ENCODE data around the gene LRMDA. TPM values are rescaled to one million over a fixed set of nuclear protein-coding genes. Genes with fewer than 3 reads are reported as not detected.

The LRMDA gene
- total and polyA plus RNA-seq, 2 of the 13 experiments (the other 11 are each of a cell fraction or from before 2014, with no cell fraction given), result 13.4 to 22.0 TPM

DNA sequence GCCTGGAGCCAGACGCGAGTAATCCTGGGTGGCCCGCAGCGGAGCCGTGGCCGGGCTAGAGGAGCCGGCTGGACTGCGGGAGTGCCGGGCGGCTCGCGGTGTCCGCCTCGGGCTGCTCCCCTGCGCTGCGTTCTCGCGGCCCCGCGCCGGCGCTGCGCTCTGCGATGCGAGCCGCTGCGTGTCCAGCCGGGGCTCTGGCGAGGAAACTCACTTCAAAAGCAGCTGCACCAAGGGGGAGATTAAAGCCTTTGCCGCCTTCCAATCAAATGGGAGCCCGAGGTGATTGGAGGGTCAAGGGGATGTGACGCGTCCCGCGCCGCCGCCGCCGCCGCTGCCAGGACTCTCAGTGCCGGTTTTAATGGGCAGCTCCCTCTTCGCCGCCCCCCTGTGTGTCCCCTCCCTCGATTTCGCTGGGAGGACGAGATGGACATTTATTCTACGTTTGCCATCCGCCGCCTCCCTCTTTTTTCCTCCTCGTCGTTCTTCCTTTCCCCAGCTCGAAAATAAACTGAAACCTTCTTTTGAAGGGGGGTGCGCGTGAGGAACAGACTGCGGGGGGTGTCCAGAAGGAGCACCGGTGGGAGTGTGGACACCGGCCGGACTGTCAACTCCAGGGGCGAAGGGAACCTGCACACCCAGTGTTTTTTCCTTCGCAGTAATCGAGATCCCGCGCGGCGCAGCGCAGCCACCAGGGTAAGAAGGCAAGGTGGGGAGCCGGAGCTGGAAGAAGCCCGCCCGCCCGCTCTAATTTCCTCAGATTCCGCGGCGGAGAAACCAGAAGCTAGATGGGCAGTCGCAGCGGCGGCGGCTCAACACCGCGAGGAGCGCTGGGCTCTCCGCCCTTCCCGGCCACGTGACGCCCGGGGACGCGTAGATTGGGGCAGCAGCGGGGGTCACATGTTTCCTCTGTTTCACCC, 29.6 kb upstream of the LRMDA start, which contains the start of gene ZNF503 (continued):
- TF ChIP-seq, protein P1, sequence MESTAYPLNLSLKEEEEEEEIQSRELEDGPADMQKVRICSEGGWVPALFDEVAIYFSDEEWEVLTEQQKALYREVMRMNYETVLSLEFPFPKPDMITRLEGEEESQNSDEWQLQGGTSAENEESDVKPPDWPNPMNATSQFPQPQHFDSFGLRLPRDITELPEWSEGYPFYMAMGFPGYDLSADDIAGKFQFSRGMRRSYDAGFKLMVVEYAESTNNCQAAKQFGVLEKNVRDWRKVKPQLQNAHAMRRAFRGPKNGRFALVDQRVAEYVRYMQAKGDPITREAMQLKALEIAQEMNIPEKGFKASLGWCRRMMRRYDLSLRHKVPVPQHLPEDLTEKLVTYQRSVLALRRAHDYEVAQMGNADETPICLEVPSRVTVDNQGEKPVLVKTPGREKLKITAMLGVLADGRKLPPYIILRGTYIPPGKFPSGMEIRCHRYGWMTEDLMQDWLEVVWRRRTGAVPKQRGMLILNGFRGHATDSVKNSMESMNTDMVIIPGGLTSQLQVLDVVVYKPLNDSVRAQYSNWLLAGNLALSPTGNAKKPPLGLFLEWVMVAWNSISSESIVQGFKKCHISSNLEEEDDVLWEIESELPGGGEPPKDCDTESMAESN (CRISPR knock-in tag; conservative IDR thresholded peaks at IDR 0.05), result peak; percentile 6; the same call in 1 of the 2 replicates
- TF ChIP-seq THAP11 (CRISPR knock-in tag; IDR thresholded peaks at IDR 0.05), result peak; percentile 67
- TF ChIP-seq ZNF329 (CRISPR knock-in tag; IDR thresholded peaks at IDR 0.05; ENCODE audit: low read depth), result no peak; the same call in 1 of the 2 replicates
- TF ChIP-seq, protein P2, sequence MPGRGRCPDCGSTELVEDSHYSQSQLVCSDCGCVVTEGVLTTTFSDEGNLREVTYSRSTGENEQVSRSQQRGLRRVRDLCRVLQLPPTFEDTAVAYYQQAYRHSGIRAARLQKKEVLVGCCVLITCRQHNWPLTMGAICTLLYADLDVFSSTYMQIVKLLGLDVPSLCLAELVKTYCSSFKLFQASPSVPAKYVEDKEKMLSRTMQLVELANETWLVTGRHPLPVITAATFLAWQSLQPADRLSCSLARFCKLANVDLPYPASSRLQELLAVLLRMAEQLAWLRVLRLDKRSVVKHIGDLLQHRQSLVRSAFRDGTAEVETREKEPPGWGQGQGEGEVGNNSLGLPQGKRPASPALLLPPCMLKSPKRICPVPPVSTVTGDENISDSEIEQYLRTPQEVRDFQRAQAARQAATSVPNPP (CRISPR knock-in tag; IDR thresholded peaks at IDR 0.05), result no peak
- TF ChIP-seq, protein P3, sequence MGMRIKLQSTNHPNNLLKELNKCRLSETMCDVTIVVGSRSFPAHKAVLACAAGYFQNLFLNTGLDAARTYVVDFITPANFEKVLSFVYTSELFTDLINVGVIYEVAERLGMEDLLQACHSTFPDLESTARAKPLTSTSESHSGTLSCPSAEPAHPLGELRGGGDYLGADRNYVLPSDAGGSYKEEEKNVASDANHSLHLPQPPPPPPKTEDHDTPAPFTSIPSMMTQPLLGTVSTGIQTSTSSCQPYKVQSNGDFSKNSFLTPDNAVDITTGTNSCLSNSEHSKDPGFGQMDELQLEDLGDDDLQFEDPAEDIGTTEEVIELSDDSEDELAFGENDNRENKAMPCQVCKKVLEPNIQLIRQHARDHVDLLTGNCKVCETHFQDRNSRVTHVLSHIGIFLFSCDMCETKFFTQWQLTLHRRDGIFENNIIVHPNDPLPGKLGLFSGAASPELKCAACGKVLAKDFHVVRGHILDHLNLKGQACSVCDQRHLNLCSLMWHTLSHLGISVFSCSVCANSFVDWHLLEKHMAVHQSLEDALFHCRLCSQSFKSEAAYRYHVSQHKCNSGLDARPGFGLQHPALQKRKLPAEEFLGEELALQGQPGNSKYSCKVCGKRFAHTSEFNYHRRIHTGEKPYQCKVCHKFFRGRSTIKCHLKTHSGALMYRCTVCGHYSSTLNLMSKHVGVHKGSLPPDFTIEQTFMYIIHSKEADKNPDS (CRISPR knock-in tag; IDR thresholded peaks at IDR 0.05), result peak; percentile 54; the same call in 1 of the 2 replicates
- TF ChIP-seq, protein P4, sequence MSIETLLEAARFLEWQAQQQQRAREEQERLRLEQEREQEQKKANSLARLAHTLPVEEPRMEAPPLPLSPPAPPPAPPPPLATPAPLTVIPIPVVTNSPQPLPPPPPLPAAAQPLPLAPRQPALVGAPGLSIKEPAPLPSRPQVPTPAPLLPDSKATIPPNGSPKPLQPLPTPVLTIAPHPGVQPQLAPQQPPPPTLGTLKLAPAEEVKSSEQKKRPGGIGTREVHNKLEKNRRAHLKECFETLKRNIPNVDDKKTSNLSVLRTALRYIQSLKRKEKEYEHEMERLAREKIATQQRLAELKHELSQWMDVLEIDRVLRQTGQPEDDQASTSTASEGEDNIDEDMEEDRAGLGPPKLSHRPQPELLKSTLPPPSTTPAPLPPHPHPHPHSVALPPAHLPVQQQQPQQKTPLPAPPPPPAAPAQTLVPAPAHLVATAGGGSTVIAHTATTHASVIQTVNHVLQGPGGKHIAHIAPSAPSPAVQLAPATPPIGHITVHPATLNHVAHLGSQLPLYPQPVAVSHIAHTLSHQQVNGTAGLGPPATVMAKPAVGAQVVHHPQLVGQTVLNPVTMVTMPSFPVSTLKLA (IDR thresholded peaks at IDR 0.05), result peak; percentile 65
- TF ChIP-seq ZNF256 (CRISPR knock-in tag; conservative IDR thresholded peaks at IDR 0.05), result no peak; the same call in 1 of the 2 replicates
- TF ChIP-seq NONO (IDR thresholded peaks at IDR 0.05), result no peak
- TF ChIP-seq NONO (CRISPR knock-in tag; conservative IDR thresholded peaks at IDR 0.05), result peak; percentile 76
- peak; percentile 92 for TF ChIP-seq SRSF1 (optimal IDR thresholded peaks at IDR 0.05; ENCODE audit: low read depth, low read length)
- TF ChIP-seq, protein P5, sequence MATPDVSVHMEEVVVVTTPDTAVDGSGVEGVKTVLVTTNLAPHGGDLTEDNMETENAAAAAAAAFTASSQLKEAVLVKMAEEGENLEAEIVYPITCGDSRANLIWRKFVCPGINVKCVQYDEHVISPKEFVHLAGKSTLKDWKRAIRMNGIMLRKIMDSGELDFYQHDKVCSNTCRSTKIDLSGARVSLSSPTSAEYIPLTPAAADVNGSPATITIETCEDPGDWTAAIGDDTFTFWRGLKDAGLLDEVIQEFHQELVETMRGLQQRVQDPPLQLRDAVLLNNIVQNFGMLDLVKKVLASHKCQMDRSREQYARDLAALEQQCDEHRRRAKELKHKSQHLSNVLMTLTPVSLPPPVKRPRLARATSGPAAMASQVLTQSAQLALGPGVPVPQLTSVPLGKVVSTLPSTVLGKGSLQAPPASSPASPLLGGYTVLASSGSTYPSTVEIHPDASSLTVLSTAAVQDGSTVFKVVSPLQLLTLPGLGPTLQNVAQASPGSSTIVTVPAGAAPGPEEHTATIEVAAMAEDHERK (CRISPR knock-in tag; IDR thresholded peaks at IDR 0.05; ENCODE audit: low read depth), result no peak
- TF ChIP-seq FIP1L1 (IDR thresholded peaks at IDR 0.05; ENCODE audit: borderline replicate concordance, insufficient read depth, low read depth, low read length), result 0 out of 2 replicates have a peak, but pooled peaks have one; percentile 59
- peak; percentile 52; the same call in 1 of the 2 replicates for TF ChIP-seq NFIC (IDR thresholded peaks at IDR 0.05; ENCODE audit: low read length)
- TF ChIP-seq NCOR1 (IDR thresholded peaks at IDR 0.05; ENCODE audit: borderline replicate concordance, low read length), result peak; percentile 62; the same call in 1 of the 2 replicates
- TF ChIP-seq MED13 (CRISPR knock-in tag; IDR thresholded peaks at IDR 0.05), result peak; percentile 68; the same call in 1 of the 2 replicates
- no peak for TF ChIP-seq PCBP2 (optimal IDR thresholded peaks at IDR 0.05; ENCODE audit: low read depth, low read length, poor library complexity, severe bottlenecking)
- TF ChIP-seq, protein P6, sequence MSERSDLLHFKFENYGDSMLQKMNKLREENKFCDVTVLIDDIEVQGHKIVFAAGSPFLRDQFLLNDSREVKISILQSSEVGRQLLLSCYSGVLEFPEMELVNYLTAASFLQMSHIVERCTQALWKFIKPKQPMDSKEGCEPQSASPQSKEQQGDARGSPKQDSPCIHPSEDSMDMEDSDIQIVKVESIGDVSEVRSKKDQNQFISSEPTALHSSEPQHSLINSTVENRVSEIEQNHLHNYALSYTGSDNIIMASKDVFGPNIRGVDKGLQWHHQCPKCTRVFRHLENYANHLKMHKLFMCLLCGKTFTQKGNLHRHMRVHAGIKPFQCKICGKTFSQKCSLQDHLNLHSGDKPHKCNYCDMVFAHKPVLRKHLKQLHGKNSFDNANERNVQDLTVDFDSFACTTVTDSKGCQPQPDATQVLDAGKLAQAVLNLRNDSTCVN (CRISPR knock-in tag; IDR thresholded peaks at IDR 0.05; ENCODE audit: borderline replicate concordance), result no peak; the same call in 1 of the 2 replicates

Data from HepG2 (cell line).